Transverse colon (tissue), 4 donors: ENCODE measurements around the gene ACTR3C. TPM values are rescaled to one million over a fixed set of nuclear protein-coding genes. Genes with fewer than 3 reads are reported as not detected.

Source experiments
- DNase-seq: peaks from one replicate; pipeline ENCODE4 v3.0.0-alpha.2; 2019
- H3K27ac ChIP-seq, 4 donors: fragments of 200-600 bp; sonication (generic); 2 replicates each; pipeline ENCODE4 v1.5.1; 2016 to 2018; ENCODE audit warnings: inconsistent platforms in 4 of 4
- H3K27me3 ChIP-seq: fragments of 200-600 bp; sonication (generic); 2 replicates; pipeline ENCODE4 v1.5.1; 2017; ENCODE audit warnings: inconsistent platforms
- H3K36me3 ChIP-seq, 4 donors: fragments of 200-600 bp; sonication (generic); 2 replicates each; pipeline ENCODE4 v1.5.1; 2017 to 2019; ENCODE audit warnings: inconsistent platforms in 4 of 4
- H3K4me1 ChIP-seq, 4 donors: fragments of 200-600 bp; sonication (generic); 2 replicates each; pipeline ENCODE4 v1.5.1; 2017 to 2020; ENCODE audit warnings: inconsistent platforms in 4 of 4
- H3K4me3 ChIP-seq, 4 donors: fragments of 200-600 bp; sonication (generic); 1 replicate in 1 of 4; 2 replicates in 3 of 4; pipeline versions ENCODE4 v1.5.1 to v1.6.1; 2017 to 2019; ENCODE audit warnings: inconsistent platforms in 4 of 4
- H3K9me3 ChIP-seq, 2 donors: fragments of 200-600 bp; sonication (generic); 2 replicates each; pipeline ENCODE4 v1.5.1; 2017 to 2019; ENCODE audit warnings: inconsistent platforms in 2 of 2
- CTCF ChIP-seq, 5 experiments: fragments of 200-600 bp in 3 of 5; fragments of 450-650 bp in 2 of 5; sonication (generic) in 3 of 5; IDR thresholded peaks; 1 replicate in 2 of 5; 2 replicates in 3 of 5; pipeline ENCODE4 v1.5.1; 2016 to 2017; ENCODE audit warnings: antibody characterized with exemption in 5 of 5, inconsistent platforms in 3 of 5, mild to moderate bottlenecking in 2 of 5, moderate library complexity in 1 of 5
- EP300 ChIP-seq: sonication (generic); formaldehyde crosslinking; IDR thresholded peaks from one replicate; pipeline ENCODE4 v1.6.1; 2017; ENCODE audit warnings: antibody characterized with exemption, low read depth
- POLR2A ChIP-seq: fragments of 450-650 bp; IDR thresholded peaks from one replicate; pipeline ENCODE4 v1.6.1; 2016; ENCODE audit warnings: antibody characterized with exemption, mild to moderate bottlenecking, moderate library complexity
- POLR2AphosphoS5 ChIP-seq, 3 donors: sonication (generic); formaldehyde crosslinking; IDR thresholded peaks; one replicate each; pipeline ENCODE4 v1.6.1; 2016; ENCODE audit warnings: antibody characterized with exemption in 3 of 3
- WGBS, 2 donors: methylation state at CpG; one replicate each; pipeline ENCODE4 v1.1.5; 2018; ENCODE audit warnings: low coverage in 1 of 2; 5-methylcytosine and 5-hydroxymethylcytosine counted together
- in situ Hi-C, 4 donors: fragments of 200-750 bp; cut with MboI; loops; one replicate each; pipeline versions ENCODE4 v1.15.0 to v1.15.1; 2017; ENCODE audit warnings: low sequenced_read_pairs in 3 of 4, low pct_ligation_motif_present in 1 of 4, low pct_unique_long_range_greater_than_20kb in 1 of 4
- intact Hi-C: fragments of 100-400 bp; cut with DNase I; formaldehyde crosslinking; loops from one replicate; pipeline ENCODE4 v1.15.1; 2023; ENCODE audit warnings: low total_unique reads
- total RNA-seq, 4 donors: library from RNA; depleted of rRNA; stranded (reverse); fragments of >200 nt; gene quantifications; one replicate each; pipeline ENCODE4 v1.1.0, GENCODE V29; 2016

ACTR3C gene
- 10 to 100 TPM; 19.9 to 71.1 (median 42.7) TPM for total RNA-seq

DNA sequence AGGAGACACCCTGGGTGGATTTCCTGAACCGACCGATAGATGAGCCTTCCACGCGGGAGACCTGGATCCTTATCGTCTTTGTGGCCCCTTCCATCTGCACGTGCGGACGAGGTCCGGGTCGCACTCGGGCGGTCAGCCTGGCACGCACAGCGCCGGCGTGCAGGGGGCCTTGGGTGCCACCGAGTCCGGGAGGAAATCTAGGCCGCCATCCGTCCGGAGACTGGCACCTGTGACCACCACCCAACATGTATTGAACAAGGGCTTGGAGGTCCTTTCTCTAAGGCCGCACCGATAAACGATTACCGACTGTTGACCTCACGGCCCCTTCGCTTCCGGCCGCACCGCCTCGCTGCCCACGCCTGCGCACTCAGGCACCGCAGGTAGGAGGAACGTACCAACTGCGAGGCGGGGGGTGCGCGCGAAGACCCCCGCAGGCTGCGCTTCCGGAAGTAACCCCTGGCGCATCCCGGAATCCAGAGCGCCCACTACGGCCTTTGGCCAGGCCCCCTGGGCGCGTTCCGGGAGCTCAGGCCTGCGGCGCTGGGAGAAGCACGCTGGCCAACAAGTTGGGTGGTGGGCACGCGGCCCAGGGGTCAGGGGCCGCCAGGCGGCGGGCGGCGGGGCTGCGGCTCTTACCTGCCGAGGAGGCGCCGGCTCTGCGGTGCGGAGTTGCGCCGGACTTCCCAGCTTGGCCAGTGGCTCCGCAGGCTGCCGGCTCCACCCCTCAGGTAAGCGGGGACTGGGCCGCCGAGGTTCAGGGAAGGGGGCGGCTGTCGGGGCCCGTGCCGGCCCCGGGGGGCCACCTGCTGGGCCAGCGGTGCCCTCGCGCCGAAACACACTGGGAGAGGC, at the start of gene ACTR3C, which contains the start of gene LRRC61:
ACTR3C (minus strand) TSS at position 713 of the 849 bp plus-strand sequence. CDS start 28,249 bp downstream, outside the sequence.
LRRC61 (plus strand) TSS at position 523 of the 849 bp plus-strand sequence. CDS start 13,507 bp downstream, outside the sequence.
- TF ChIP-seq POLR2AphosphoS5 (IDR thresholded peaks at IDR 0.05): peak; percentile 30 to 50 (median 47)
- TF ChIP-seq POLR2A: peak; percentile 43
- no peak for TF ChIP-seq EP300
- TF ChIP-seq CTCF (IDR thresholded peaks at IDR 0.05): peak in 4 of 5 experiments; percentile 24 to 54 (median 30)
- WGBS, 2 donors: 11% methylated on average over 45 of the region's 82 CpGs; no CpG with 5 or more reads in 1 of the 2 donors
- Histone ChIP-seq H3K36me3 (no peaks in the 10 kb centered on the region), H3K4me3 (peak within 1 kb of the TSS; percentile 60 to 87 (median 75)), H3K27me3 (no peaks in the 10 kb centered on the region), H3K27ac (peak within 1 kb of the TSS; percentile 89 to 96 (median 96)), H3K4me1 (peaks cover 7 to 23% (median 22%) of the 10 kb centered on the region in 4 donors), H3K9me3 (no peaks in the 10 kb centered on the region)
- in situ Hi-C loops (loop anchor here in 3 of 4 donors (25.0 kb wide), 1 partner anchor 89 kb away; a partner anchor contains a TSS), intact Hi-C loops (no loop called here)
- peak; percentile 77 for DNase-seq

- WGBS, 2 donors: 56% methylated on average over 68 of the region's 79 CpGs; no CpG with 5 or more reads in 1 of the 2 donors
- intact Hi-C loops: no loop called here
- Histone ChIP-seq H3K27me3 (no peaks in the 10 kb centered on the region), H3K9me3 (no peaks in the 10 kb centered on the region), H3K4me1 (peaks cover 29 to 86% (median 72%) of the 10 kb centered on the region in 4 donors), H3K36me3 (no peaks in the 10 kb centered on the region), H3K27ac (peak overlapping the region; percentile 93 to 99 (median 97)), H3K4me3 (peak overlapping the region in 3 of 4 donors; percentile 16 to 90 (median 70))
- TF ChIP-seq POLR2AphosphoS5 (IDR thresholded peaks at IDR 0.05): peak in 2 of 3 donors; percentile 41 to 53
- peak in 3 of 5 experiments; percentile 10 to 32 (median 13) for TF ChIP-seq CTCF (IDR thresholded peaks at IDR 0.05)
- TF ChIP-seq POLR2A: peak; percentile 51
- TF ChIP-seq EP300: no peak
- DNase-seq: peak; percentile 69
- in situ Hi-C loops: no loop called here
Observed at GRCh38 chr7:150372271-150373048, 49.1 kb upstream of the ACTR3C start.

GRCh38 chr7:150371996-150372270, 48.6 kb upstream of the ACTR3C start:
- TF ChIP-seq CTCF (IDR thresholded peaks at IDR 0.05): no peak
- no peak for TF ChIP-seq POLR2AphosphoS5 (IDR thresholded peaks at IDR 0.05)
- no peak for TF ChIP-seq POLR2A
- no peak for TF ChIP-seq EP300
- Histone ChIP-seq H3K27me3 (no peaks in the 10 kb centered on the region), H3K27ac (peak overlapping the region; percentile 93 to 99 (median 97)), H3K4me1 (peaks cover 24 to 86% (median 67%) of the 10 kb centered on the region in 4 donors), H3K9me3 (no peaks in the 10 kb centered on the region), H3K36me3 (no peaks in the 10 kb centered on the region), H3K4me3 (peak overlapping the region in 3 of 4 donors; percentile 16 to 90 (median 70))
- in situ Hi-C loops: no loop called here
- DNase-seq: no peak
- WGBS, 2 donors: 47% methylated on average over 18 of the region's 30 CpGs; no CpG with 5 or more reads in 1 of the 2 donors
- intact Hi-C loops: no loop called here
